GM21367 (cell line): ENCODE results near the gene PHF21A.
"Not testable (repeated sequence)": the region's sequence is repeated elsewhere in the genome, so short reads cannot be mapped to it uniquely, and the experiment has no call there.

Experiments
- ATAC-seq: cut with Tn5 transposase; IDR thresholded peaks from one replicate; pipeline ENCODE4 v1.9.1; 2021; ENCODE audit not compliant: unreplicated experiment

The PHF21A gene

DNA sequence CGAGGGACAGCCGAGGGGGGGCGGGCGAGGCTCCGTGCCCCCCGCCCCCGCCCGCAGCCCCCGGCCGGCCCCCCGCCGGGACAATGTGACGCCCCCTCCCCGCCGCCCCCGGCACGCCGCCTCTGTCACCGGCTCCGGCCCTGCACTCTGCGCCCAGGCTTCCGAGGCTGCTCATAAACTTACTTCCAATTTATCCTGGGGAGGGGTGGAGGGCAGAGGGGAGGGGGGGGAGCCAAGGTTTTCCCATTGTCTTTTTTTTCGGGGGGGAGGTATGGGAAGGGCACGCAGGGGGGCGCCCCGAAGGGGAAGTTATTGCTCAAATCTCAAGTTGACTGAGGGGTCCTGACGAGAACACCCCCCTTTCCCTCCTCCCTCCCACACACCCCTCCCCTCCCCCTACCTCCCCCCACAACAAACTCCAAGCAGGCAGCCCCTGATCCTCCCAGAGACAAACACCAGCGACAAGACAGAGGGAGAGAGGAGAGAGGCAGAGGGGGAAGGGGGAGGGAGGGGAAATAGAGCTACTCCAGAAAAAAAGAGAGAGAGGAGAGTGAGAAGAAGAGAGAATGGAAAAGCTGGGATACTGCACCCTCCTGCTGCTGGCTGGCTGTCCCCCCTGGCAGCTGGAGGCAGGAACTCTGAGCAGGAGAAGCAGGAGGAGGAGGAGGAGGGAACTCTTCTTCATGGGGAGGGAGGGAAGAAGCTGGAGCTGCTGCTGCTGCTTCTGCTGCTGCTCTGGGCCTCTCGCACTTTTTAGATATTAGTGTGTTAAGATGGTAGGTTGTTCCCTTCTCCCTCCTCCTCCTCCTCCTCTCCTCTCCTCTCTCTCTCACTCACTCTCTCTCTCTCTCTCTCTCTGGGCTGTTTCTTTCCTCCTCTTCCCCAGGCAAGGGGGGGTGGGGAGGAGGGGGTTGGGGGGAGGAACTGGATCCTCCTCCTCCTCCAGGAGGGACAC, 631 bp downstream of the PHF21A start:
- ATAC-seq, result no peak

DNA sequence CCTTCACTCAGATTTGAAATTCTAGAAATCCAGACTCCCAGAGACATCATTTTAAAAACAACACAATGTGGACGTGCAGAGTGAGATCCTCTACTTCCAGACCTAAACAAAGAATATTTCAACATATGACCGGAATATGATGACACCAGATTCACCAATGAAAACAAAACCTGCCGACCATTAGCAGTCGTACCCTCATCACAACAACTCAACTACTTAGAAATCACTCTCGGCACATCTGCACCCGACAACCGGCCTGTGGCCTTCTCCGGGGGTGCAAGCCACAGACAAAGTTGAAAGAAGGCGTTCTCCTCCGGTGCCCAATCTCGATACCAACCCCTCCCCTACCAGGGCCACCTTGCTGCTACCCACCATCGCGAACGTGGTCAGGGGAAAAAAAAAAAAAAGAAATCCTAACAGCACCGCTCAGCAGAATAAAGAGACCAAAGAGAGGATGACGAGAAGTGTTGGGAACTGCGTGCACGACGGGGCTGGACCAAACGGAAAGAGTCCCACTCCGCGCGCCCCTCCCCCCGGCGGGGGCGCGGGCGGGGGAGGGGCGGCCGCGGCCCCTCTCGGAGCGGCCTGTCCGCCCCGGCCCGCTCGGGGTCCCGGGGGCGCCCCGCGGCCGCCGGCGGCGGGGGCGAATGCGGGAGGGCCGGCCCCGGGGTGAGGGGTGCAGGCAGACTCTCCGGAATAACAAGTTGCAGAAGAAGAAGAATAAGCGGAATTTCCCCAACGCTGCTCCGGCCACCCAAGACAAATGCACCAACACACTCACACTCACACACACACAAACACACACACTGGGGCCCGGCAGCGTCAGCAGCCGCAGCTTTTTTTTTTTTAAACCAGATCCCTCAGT, 1.7 kb downstream of the PHF21A start:
- no peak for ATAC-seq

DNA sequence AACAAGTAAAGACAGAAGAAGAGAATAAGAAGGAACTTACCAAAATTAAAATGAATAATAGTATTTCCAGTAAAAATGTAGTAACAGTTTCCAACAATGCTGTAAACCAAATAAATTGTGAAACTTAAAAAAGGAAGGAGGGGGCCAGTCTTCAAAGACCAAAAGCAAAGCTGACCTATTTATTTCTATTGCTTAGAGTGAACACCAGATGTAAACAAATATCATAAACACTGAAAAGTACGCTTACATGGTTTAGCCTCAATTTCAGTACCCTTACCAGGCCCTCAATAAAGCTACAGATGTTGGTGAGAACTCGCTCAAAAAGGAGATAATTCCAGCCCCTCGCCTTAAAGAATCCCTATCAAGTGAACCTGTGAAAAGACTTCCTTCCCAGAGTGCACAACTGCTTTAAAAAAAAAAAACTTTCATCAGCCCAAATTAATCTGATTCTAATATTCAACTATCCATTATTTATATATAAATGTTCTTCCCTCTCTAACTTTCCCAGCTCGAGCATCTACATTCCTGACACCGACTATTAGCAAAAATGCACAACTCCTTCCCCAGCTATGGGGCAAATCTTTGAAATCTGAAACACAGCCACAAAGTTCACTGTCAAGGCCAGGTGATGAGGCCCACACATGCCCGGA, 2.4 kb downstream of the PHF21A start:
- no peak for ATAC-seq

DNA sequence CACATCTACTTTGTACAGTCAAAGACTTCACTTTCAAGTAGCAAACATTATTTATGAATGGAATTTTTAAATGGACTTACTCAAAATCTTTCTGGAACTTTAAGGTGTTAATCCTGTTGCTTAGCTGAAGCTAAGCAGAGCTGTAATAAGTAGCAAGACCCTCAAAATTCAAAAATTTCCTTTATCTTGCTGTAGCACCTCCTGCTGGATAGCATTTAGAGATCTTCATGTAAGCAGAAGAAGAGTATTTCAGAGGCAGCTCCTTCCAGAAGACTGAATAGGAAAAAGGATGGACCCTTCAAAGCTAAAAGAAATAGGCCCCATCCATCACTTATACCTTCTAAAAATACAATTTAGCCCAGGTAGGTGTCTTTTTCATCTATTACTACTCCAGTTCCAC, 3.4 kb downstream of the PHF21A start:
- no peak for ATAC-seq

DNA sequence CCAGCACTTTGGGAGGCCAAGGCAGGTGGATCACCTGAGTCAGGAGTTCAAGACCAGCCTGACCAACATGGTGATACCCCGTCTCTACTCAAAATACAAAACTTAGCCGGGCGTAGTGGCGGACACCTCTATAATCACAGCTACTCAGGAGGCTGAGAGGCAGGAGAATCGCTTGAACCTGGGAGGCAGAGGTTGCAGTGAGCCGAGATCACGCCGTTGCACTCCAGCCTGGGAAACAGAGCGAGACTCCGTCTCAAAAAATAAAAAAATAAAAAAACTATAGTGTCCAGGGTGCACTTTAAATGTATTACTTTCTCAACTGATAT, 4.6 kb downstream of the PHF21A start:
- ATAC-seq, result not testable (repeated sequence)

DNA sequence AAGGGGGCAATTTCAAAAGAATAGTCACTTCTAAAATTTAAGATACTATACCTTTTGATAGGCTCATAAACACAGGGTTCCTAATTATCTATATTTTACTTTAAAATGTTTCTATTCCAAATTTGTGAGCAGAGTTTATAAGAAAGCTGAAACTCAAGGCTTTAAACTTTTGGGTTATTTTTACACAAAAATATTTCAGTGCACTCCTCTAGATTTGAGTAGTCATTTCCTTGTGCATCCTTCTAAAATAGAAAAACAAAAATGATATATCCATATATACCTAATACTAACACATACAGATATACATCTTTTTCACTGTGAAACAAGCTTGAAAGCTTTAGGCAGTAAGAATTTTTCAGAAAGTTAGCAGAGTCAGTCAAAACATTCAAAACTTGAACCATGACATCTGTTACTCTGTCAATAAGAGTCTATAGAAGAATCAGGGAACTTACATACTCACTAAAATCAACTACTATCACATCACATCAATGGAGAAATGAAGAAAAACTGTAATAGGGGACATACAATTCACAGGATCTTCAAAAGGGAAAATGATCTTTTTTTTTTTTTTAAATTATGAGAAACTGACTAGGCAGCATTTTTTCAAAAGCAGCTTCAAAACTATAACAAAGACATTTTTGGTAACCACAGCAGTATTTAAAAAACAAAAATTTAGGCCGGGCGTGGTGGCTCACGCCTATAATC, 5.1 kb downstream of the PHF21A start:
- no peak for ATAC-seq

DNA sequence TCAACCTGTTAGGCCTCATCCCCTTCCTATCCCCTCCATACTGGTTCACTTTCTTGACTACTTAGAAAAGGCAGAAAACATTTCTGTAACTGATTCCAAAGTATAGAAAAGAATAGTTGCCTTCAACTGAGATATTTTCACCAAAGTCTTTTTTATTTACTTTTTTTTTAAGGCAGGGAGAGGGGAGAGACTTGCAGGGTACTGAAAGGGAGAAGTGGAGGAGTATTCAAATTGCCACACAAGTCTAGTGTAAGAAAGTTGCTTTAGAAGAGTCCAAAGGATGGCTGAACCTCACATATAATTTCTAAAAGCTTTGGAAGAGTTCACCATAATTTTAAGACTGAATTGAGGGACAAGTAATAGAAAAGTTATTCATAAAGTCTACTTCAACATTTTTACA, 6.3 kb downstream of the PHF21A start:
- no peak for ATAC-seq

DNA sequence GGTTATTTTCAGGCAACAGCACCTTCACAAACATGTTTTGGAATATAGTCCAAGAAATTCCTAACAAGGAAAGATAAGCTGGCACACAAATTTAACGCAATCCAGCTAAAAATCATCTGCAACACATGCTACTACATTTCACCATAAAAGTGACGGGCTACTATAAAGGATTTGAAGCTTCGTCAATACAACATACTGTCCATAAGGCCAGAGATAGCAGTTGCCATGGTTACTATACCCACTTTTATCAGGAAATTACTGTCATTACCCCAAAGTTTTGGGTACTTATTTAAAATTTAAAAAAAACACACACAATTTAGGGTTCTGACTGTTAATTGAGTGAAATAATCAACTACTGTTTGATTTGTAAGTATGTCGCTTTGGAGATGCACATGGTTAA, 6.9 kb downstream of the PHF21A start:
- ATAC-seq, result no peak

DNA sequence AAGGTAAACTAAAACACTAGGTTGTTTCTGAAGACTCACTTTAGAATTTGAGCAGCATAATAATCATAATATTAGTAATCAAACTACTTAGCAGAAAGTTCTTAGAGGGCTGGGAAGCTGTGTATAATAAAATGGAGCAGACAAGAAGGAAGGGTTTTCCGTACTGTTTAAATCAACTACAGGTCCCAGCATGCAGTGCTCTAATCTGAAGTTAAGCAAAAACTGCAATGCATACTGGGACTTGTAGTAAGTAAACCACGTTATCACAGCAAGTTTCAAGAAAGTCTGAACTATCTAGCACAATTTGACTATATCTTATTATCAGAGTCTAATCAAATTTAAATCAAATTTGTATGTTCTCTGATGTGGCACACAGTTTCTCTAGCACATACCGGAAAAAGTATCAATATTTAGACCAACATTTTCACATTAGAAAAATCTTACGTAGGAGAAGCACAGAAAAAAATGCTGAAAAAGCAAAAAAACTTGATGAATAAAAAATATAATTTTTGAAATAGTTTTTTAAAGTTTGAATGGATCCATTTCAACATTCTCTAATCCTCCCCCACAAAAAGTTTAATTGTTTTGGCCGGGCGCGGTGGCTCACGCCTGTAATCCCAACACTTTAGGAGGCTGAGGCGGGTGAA, 8.2 kb downstream of the PHF21A start:
- no peak for ATAC-seq

DNA sequence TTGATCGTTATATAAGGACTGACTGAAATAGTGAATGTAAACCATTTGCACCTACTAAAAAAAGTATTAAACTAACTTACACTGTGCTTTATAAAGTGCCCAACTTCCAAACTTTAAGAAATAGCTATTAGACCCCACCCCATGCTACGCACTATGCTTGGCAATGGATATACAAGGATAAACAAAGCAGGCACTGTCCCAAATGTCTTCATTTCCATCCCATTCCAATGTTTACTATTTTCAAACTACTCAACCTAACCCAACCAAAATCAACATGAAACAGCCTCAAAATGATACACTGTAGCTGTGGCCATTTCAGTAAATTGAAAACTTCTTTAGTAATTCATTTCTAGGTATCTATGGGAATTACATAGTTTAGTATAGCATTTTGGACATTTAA, 12.5 kb downstream of the PHF21A start:
- ATAC-seq, result no peak

DNA sequence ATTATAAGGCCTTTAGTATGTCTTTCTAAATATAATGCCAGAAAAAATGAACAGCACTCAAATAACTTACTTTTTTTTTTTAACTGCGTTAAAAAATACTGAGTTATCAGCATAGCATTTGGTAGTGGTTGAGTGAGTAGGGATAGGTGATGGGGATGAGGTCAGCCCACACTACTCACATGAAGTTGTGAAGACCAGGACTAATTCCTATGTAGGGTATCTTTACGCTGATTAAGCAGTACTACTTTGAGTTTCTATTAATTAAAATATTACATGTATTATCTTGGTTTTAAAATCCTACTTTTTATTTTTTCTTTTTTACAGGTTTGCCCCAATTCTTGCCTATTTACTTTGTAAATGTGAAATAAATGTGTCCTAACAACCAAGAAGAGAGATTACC, 13.5 kb downstream of the PHF21A start:
- no peak for ATAC-seq

DNA sequence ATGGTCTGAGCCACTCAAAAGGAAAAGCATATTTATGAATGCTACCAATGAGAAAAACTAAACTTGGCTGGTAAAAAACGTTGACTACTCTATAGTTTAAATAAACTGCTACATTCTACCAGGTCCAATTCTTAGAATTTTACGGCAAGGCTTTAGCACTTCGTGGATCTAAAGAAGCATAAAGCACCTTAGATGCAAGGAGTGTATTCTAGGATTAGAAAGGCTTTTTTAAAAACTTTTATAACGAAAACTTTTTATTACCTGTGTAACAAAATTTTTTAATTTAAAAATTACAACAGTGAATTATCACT, 13.9 kb downstream of the PHF21A start:
- no peak for ATAC-seq

DNA sequence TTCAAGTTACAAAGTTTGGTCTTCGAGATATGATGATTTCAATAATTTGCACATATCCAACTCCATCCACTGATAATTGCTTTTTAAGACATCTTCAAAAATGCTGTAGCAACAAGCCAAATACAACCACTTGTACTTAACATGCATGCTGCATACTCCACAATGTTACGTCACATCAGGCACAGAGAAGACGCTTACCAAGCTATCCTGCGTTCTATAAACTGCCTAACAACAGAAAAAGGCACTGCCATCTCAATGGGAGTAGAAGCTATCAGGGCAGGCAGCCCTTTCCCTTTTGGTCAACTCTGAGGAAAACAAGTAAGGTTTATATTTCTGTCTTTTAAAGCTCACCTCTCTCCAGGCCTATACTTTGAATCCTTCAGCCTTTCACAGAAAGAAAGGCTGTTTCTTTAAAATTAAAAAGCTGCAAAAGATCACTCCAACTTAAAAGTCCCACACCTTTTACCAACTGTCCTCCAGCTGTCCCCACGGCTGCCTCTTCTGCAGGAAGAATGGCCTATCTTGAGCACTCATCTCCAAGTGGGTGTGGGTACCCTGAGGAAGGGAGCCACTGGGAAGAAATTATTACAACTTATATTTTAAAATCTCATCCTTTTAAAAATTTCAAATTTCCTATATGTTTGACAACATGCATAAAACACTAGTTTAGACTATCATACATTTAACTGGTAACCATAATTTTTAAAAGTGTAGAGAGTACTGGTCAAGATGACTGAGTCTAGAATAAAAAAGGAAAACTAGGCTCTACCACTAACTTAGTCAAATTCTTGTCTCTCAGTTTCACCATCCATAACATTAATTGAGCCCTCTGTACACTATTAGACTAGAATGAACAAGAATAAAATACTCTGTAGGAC, 14.5 kb downstream of the PHF21A start:
- no peak for ATAC-seq

DNA sequence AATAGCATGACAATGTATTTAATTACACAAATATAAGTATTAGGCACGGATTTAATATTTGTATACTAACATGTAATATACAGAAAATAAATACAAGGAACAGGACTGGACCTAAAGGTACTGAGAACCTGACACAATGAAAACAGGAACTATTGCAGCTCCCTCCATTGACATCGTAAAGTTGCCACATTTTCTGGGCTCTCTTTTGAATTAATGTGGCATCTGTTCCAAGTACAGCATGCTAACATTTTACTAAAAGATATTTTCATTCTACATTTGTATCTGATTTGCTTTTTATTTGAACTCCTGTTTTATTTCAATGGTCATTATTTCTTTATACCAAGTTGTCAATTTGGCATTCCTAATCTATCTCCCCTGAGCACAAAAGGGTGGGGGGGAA, 15.3 kb downstream of the PHF21A start:
- no peak for ATAC-seq

DNA sequence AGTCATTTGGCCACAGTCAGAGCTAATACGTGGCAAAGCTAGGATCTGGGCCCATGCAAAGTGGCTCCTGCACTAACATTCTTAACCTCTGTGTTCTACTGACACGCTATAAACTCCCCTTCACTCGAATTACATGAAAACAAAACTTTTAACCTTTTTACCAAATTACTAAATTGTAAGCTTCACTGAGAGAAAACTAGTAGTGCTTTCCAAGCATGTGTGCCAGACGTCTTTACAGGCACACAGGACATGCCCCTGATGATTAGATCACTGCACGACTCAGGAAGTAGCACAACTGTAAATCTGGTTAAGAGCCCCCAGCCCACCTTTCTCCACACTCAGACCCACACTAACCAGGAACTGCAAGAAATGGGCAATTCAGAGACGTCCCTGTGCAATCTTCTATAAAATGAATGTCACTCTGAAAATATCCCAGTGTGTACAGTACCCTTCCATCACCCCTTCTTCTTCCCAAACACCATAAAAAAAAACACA, 16.1 kb downstream of the PHF21A start:
- ATAC-seq, result no peak

DNA sequence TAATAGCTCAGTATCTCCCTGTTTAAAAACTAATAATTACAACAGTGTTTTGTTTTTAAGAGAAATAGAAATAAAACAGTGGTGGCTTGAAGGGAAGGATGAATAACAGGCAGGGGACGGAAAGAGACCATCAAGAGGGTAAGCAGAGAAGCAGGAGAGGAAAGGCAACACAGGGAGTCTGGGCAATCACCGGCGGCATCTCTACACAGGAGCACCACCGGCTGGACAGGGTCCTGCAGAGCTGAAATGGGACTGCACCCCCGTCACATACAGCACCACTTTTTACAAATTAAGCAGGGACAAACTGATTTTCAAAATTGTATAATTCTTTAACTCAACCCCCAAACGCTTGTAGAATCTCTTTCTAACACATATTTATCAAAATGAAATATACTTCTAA, 18.4 kb downstream of the PHF21A start:
- no peak for ATAC-seq

DNA sequence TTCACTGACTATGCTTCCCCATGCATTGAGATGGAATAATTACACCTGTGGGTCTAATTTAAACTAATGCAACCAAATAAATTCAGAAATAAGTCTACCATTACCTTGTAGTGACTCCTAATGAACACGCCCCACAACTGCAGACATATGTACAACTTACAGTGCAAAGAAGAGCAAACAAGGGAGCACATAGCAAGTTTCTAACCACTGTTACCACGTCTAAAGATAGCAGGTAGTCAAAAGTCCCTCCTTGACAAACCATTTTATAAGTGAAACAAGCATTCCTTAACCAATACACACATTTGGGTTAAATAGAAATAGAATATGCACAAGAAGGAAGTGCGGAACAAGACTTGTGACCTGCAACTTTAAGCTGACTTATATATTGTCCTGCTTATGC, 20.6 kb downstream of the PHF21A start:
- ATAC-seq, result peak; percentile 67

DNA sequence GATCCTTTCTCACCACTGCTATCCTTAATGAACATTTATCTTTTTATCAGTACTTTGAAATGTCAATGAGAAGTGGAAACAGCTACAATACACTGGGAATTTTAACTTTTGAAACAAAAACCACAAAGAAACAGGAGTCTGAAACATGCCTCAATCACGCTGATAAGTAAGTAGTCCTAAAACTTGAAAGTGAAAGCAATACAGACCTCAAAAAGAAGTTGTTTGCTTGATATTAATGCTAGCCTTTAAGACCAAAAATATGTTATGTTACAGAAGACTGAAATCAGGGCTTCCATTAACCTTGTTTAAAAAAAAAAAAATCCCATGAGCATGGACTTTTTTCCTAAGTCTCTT, 21.3 kb downstream of the PHF21A start:
- ATAC-seq, result no peak

DNA sequence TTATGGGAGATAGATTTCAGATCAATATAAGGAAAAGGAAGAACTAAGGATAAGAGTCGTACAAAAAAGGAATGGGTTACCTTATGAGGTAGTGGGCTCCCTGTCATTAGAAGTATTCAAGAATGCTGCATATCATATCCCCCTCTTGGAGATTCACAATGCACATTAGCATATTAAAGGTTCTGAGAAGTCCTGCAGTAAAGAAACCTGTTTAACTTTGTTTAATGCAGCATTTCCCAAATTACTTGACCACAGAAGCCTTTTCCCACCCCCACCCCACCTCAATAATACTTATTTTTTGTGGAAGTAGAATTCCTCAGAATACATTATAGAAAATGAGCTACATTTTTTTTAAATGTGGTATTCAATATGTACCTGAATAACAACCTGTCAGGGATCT, 30.9 kb downstream of the PHF21A start:
- no peak for ATAC-seq

DNA sequence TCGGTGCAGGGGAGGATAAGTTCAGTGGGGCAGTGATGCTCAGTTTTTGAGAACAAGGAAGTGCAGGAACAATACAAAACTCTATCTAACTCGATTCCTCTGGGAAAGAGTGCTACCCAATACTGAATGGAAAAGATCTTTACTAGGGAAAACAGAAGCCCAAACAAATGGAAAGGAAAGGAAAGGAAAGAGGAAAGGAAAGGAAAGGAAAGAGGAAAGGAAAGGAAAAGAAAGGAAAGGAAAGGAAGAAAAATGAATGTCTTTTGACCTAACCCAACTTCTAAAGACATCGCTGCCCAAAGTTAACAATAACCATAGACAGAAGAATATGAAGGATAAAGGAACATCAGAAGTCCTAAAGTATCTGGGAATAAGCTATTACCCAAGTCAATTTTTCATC, 41.6 kb downstream of the PHF21A start:
- ATAC-seq, result no peak
